VCaP (cell line): ENCODE measurements around the gene QSOX2.

Experiments used
- H3K27ac ChIP-seq: fragments of 450-650 bp; 2 replicates; pipeline ENCODE4 v1.5.1; 2017
- CTCF ChIP-seq: fragments of 450-650 bp; conservative IDR thresholded peaks from 2 replicates; pipeline ENCODE4 v1.5.1; 2017; ENCODE audit warnings: mild to moderate bottlenecking, moderate library complexity

Gene QSOX2

DNA sequence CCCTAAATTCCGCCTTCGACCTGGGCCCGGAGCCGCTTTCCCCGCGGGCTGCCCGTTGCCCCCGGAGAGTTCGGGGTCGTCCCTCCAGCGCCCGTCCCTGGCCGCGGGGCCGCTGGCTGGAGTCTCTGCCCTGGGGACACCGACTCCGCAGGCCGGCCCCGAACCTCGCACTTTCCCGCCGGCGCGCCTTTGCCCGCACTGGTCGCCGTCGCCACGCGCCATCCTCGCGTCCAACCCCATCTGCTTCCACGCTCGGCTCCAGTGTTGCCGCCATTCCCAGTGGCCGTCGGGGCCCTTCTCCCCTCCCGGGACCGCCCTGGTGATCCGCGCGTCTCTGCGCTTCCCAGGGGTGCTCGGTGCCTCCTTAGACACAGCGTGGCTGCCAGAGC, 51.7 kb downstream of the QSOX2 start:
- H3K27ac ChIP-seq, result no peak overlapping the region
- no peak for TF ChIP-seq CTCF

GRCh38 chr9:136193127-136193890, 52.3 kb downstream of the QSOX2 start:
- no peak overlapping the region for H3K27ac ChIP-seq
- no peak for TF ChIP-seq CTCF

- TF ChIP-seq CTCF, result no peak
- H3K27ac ChIP-seq, result no peak overlapping the region
Measured at GRCh38 chr9:136192289-136193126, 53.1 kb downstream of the QSOX2 start.

DNA sequence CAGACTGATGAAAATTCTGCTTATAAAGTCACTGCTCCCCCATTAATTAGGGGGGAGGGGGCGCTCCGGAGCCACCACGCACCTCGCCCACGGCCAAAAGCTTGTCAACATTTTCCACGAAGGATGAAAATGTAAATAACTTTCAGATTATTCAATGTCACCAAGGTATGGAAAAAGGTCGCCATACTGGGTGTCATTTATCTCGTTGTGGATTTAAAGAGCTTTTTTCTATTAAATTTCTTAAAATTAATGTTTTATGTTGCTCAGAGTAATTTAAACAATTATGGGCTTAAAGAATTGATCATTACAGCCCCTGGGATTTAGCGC, 53.7 kb downstream of the QSOX2 start:
- no peak overlapping the region for H3K27ac ChIP-seq
- no peak for TF ChIP-seq CTCF

GRCh38 chr9:136191099-136191959, 54.3 kb downstream of the QSOX2 start:
- TF ChIP-seq CTCF, result no peak
- no peak overlapping the region for H3K27ac ChIP-seq

- no peak for TF ChIP-seq CTCF
- no peak overlapping the region for H3K27ac ChIP-seq
Measured at GRCh38 chr9:136190656-136191055, 55.0 kb downstream of the QSOX2 start.

DNA sequence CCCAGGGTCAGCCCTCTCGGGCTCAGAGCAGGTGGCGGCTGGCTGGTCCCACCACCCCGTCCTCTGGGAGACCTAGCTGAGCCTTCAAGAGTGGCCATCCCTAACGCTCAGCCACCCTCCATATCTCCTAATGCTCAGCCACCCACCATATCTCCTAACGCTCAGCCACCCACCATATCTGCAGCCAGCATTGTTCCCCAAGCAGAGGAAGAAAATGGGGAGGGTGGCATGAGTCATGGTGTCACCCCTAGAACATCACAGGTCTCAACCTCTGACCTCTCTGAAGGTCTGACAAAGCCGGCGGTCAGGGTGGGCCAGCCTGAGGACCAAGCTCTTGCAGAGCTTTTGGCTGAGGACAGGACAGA, 55.4 kb downstream of the QSOX2 start:
- TF ChIP-seq CTCF, result no peak
- H3K27ac ChIP-seq, result no peak overlapping the region
